ENCODE measurements around the gene ACOT7.
"Not testable (repeated sequence)": the region's sequence is repeated elsewhere in the genome, so short reads cannot be mapped to it uniquely, and the experiment has no call there.

ACOT7 gene

GRCh38 chr1:6393400-6394187 is at the start of gene ACOT7:
TSS of gene ACOT7 (minus strand) at chr1:6393767. CDS start at chr1:6393399, 368 bp downstream.
- peak; percentile 96 for DNase-seq

GRCh38 chr1:6441586-6441985 is 48.0 kb upstream of the ACOT7 start:
- DNase-seq, result no peak

GRCh38 chr1:6440198-6441126 is 46.9 kb upstream of the ACOT7 start:
- peak; percentile 60 for DNase-seq

GRCh38 chr1:6438047-6438525 is 44.5 kb upstream of the ACOT7 start:
- peak; percentile 97 for DNase-seq

- peak; percentile 67 for DNase-seq
These were observed 43.6 kb upstream of the ACOT7 start for GRCh38 chr1:6437012-6437700.

GRCh38 chr1:6436277-6436676 is 42.7 kb upstream of the ACOT7 start:
- DNase-seq, result not testable (repeated sequence)

- no peak for DNase-seq
These were observed 42.0 kb upstream of the ACOT7 start for GRCh38 chr1:6435547-6435946.

- DNase-seq, result no peak
These were observed 41.6 kb upstream of the ACOT7 start for GRCh38 chr1:6435129-6435528.

GRCh38 chr1:6434186-6434585 is 40.6 kb upstream of the ACOT7 start:
- DNase-seq, result no peak

- not testable (repeated sequence) for DNase-seq
These were observed 38.3 kb upstream of the ACOT7 start for GRCh38 chr1:6431645-6432579.

GRCh38 chr1:6429660-6430411 is 36.3 kb upstream of the ACOT7 start:
- not testable (repeated sequence) for DNase-seq

- DNase-seq, result not testable (repeated sequence)
These were observed 34.9 kb upstream of the ACOT7 start for GRCh38 chr1:6428453-6428852.

- DNase-seq, result peak; percentile 19
These were observed 34.1 kb upstream of the ACOT7 start for GRCh38 chr1:6427441-6428390.

GRCh38 chr1:6426972-6427350 is 33.4 kb upstream of the ACOT7 start:
- DNase-seq, result no peak

- DNase-seq, result no peak
These were observed 32.9 kb upstream of the ACOT7 start for GRCh38 chr1:6426277-6426971.

GRCh38 chr1:6425658-6426057 is 32.1 kb upstream of the ACOT7 start:
- no peak for DNase-seq

GRCh38 chr1:6424619-6425593 is 31.3 kb upstream of the ACOT7 start, which contains the start of gene ESPN:
TSS of gene ESPN (plus strand) at chr1:6424776. CDS start at chr1:6424956, 180 bp downstream.
- DNase-seq, result no peak
